Raji (cell line): ENCODE results near the gene COL9A3.

Source experiments
- POLR2A ChIP-seq: IDR thresholded peaks from 2 replicates; pipeline ENCODE4 v1.6.1; 2011; ENCODE audit warnings: low read depth, low read length, control low read depth; ENCODE audit not compliant: insufficient read depth

COL9A3 gene

DNA sequence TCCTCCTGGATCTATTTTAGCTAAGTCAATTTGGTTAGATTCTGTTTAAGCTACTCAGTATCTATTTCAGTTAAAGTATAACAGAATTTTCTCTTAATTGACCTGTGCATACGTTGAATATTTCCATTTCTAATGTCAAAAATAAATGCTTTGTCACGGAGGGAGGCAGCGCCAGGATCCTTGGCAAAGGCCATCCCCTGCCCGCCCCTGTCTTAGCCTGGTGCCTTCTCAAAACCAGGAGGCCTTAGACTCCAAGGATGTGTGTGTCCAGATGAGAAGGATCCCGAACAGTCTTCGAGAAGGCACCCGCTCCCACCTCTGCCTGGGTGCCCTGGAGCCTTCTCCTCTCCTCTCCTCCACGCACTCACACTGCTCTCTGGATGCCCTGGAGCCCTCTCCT, 22.4 kb downstream of the COL9A3 start:
- TF ChIP-seq POLR2A, result no peak

GRCh38 chr20:62839816-62840215, 23.0 kb downstream of the COL9A3 start:
- no peak for TF ChIP-seq POLR2A

DNA sequence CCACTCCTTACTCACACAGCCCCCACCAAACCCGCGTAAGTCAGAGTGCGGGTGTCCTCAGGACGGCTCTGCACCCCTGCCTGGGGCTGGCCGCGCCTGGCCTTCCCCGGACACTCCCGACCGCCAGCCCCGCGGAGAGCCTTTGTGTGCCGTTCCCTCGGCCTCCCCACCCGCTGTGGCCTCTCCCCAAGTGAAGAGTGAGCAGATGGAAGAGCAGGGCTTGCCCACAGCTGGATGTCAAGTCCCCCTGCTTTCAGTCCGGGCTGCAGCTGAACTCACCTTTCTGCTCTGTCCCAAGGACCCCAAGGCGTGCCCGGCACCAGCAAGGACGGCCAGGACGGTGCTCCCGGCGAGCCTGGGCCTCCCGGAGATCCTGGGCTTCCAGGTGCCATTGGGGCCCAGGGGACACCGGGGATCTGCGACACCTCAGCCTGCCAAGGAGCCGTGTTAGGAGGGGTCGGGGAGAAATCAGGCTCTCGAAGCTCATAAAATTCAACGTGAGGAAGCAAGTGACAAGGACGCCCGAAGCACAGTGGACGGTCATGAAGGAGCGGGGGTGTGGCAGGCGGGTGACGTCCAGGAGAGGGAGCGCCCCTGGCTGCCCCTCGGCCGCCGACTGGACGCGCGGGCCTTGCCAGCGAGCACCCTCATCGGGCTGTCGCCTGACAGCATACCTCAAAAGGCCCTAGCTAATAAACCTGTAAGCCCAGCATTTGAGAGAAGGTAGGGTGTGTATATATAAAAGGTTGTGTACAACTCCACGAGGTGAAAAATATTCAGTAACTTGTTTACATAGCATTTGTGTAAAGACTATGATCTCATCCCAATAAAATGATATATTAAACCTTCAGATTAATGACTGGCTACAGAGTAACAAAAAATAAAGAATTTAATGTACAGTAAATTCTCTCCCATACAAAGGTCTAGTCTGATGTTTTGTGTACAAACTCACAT, 23.7 kb downstream of the COL9A3 start:
- no peak for TF ChIP-seq POLR2A

- no peak for TF ChIP-seq POLR2A
Measured at GRCh38 chr20:62841705-62842212, 24.9 kb downstream of the COL9A3 start.

GRCh38 chr20:62843656-62844055, 26.8 kb downstream of the COL9A3 start:
- TF ChIP-seq POLR2A, result no peak

DNA sequence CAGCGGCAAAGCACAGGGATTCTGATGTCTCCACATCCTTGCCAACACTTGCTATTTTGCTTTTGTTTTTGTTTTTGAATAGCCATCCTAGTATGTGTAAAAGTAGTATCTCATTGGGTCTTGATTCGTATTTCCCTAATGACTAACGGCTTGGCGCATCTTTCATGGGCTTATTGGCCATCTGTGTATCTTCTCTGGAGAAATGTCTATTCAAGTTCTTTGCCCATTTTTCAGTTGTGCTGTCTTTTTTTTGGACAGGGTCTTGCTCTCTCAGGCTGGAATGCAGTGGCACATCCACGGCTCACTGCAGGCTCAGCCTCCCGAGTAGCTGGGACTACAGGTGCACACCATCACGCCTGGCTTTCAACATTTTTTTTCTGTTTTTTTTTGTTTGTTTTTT, 27.3 kb downstream of the COL9A3 start:
- no peak for TF ChIP-seq POLR2A

GRCh38 chr20:62845416-62846160, 28.7 kb downstream of the COL9A3 start:
- no peak for TF ChIP-seq POLR2A

- no peak for TF ChIP-seq POLR2A
Measured at GRCh38 chr20:62846166-62846890, 29.5 kb downstream of the COL9A3 start.

- TF ChIP-seq POLR2A, result no peak
Measured at GRCh38 chr20:62849431-62849830, 32.6 kb downstream of the COL9A3 start.

DNA sequence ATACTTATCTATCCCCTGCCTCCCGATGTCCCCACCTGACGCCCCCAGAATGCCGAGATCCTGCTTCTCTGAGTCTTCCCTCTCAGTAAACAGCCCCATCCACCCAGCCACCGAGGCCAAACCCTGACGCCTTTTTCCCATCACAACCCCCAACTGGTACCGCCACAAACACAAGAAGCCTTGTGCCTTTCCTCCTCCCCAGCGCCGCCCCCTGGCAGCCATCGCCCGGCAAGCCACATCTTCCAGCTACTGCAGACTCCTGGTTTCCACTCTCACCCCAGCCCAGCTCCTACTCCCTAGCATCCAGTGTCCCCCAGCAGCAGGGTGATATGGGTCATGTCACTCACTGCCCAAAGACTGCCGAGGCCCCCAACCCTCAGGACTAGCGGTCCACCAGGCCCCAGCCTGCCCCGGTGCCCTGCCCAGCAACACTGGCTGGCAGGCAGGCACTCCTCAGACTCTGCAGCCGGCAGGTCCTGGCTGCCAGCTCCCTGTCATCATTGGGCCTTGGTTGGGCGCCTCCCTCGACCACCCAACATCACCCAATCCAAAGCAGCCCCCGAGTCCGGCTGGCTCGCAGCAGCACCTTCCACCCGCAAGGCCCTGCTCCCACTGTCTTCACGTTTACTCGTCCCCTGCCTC, 33.6 kb downstream of the COL9A3 start:
- TF ChIP-seq POLR2A, result no peak

DNA sequence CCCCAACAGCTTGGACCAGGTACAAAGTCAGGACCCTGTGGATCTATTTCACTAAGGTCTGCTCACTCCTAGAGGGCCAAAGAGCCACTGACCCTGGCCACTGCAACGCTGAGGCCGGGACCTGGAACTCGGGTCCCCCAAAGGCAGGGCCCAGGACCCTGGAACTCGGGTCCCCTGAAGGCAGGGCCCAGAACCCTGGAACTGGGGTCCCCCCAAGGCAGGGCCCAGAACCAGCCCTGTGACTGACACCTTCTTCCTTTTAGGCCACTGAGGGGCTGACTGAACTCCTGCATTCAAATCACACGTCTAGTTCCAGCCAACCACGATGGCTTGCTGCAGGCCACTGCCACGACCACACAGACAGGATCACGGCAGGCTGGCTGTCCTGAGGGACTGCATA, 35.3 kb downstream of the COL9A3 start:
- no peak for TF ChIP-seq POLR2A

GRCh38 chr20:62852841-62853240, 36.0 kb downstream of the COL9A3 start:
- TF ChIP-seq POLR2A, result no peak

GRCh38 chr20:62854121-62854520, 37.3 kb downstream of the COL9A3 start:
- TF ChIP-seq POLR2A, result no peak

GRCh38 chr20:62855120-62855519, 38.3 kb downstream of the COL9A3 start:
- TF ChIP-seq POLR2A, result no peak

GRCh38 chr20:62856931-62857619, 40.2 kb downstream of the COL9A3 start:
- TF ChIP-seq POLR2A, result no peak
